ENCODE data around the gene PPFIBP1.

GRCh38 chr12:27527512-27527911 is 3.5 kb downstream of the PPFIBP1 start:
- TF ChIP-seq CTCF (IDR thresholded peaks at IDR 0.05) (no peak), POLR2A (IDR thresholded peaks at IDR 0.05) (no peak)

Data from stomach (tissue), 4 donors.